ENCODE results near the gene ERGIC3. TPM values are rescaled to one million over a fixed set of nuclear protein-coding genes. Genes with fewer than 3 reads are reported as not detected.

Gene ERGIC3
- total and polyA plus RNA-seq, 8 donors, result 197 to 390 (median 365) TPM

GRCh38 chr20:35560541-35560940 lies 18.7 kb downstream of the ERGIC3 start:
- ATAC-seq (no peak), DNase-seq (no peak)
- peaks cover 0 to 40% of the 10 kb centered on the region in 2 donors for H3K36me3 ChIP-seq
- no peaks in the 10 kb centered on the region for H3K4me1 ChIP-seq
- intact Hi-C loops (cut with DNase I), result no loop called here
- H3K27me3 ChIP-seq, result no peaks in the 10 kb centered on the region
- no peak for TF ChIP-seq CTCF (IDR thresholded peaks at IDR 0.05)
- H3K4me3 ChIP-seq, result no peak overlapping the region
- no peak overlapping the region for H3K27ac ChIP-seq
- no peaks in the 10 kb centered on the region for H3K9me3 ChIP-seq

- no peak overlapping the region for H3K4me3 ChIP-seq
- H3K9me3 ChIP-seq, result no peaks in the 10 kb centered on the region
- ATAC-seq (peak; percentile 95), DNase-seq (peak in 1 of 4 donors; percentile 75)
- intact Hi-C loops (cut with DNase I), result no loop called here
- no peak for TF ChIP-seq CTCF (IDR thresholded peaks at IDR 0.05)
- no peaks in the 10 kb centered on the region for H3K4me1 ChIP-seq
- peaks cover 0 to 33% of the 10 kb centered on the region in 2 donors for H3K36me3 ChIP-seq
- no peaks in the 10 kb centered on the region for H3K27me3 ChIP-seq
- H3K27ac ChIP-seq, result no peak overlapping the region
These were observed 19.4 kb downstream of the ERGIC3 start for GRCh38 chr20:35561268-35561667.

GRCh38 chr20:35561671-35562070 lies 19.8 kb downstream of the ERGIC3 start:
- DNase-seq, result peak in 1 of 4 donors; percentile 45
- Histone ChIP-seq H3K27me3 (no peaks in the 10 kb centered on the region), H3K36me3 (peaks cover 0 to 29% of the 10 kb centered on the region in 2 donors), H3K4me1 (no peaks in the 10 kb centered on the region), H3K4me3 (no peak overlapping the region), H3K27ac (no peak overlapping the region), H3K9me3 (no peaks in the 10 kb centered on the region)
- ATAC-seq, result no peak
- TF ChIP-seq CTCF (IDR thresholded peaks at IDR 0.05), result no peak
- intact Hi-C loops (cut with DNase I), result no loop called here

GRCh38 chr20:35562541-35563110 lies 20.7 kb downstream of the ERGIC3 start:
- DNase-seq (peak in 1 of 4 donors; percentile 59), ATAC-seq (no peak)
- Histone ChIP-seq H3K4me1 (no peaks in the 10 kb centered on the region), H3K4me3 (no peak overlapping the region), H3K27ac (no peak overlapping the region), H3K36me3 (peaks cover 0 to 20% of the 10 kb centered on the region in 2 donors), H3K27me3 (no peaks in the 10 kb centered on the region), H3K9me3 (no peaks in the 10 kb centered on the region)
- no peak for TF ChIP-seq CTCF (IDR thresholded peaks at IDR 0.05)
- intact Hi-C loops (cut with DNase I), result no loop called here

DNA sequence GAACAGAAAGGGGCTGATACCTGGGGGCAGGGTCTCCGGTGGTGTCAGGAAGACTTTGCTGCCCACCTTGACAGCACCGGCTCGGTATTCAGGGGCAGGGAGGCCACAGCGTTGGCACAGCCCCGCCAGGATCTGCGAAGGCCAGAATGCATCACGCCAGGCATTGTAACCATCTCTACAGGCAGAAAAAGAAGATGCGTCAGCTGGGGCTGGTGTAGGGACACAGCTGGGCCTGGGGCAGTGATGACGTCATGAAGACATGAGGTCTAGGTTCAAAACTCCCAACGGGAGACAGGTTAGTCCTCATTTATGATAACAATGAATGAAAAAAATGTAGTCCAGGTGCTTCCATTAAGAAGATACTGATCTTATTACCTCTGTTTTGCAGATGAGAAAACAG lies 22.0 kb downstream of the ERGIC3 start:
- ATAC-seq (no peak), DNase-seq (peak in 1 of 4 donors; percentile 37)
- Histone ChIP-seq H3K36me3 (peaks cover 0 to 8% of the 10 kb centered on the region in 2 donors), H3K4me3 (no peak overlapping the region), H3K9me3 (no peaks in the 10 kb centered on the region), H3K27me3 (no peaks in the 10 kb centered on the region), H3K4me1 (no peaks in the 10 kb centered on the region), H3K27ac (no peak overlapping the region)
- TF ChIP-seq CTCF (IDR thresholded peaks at IDR 0.05), result no peak
- intact Hi-C loops (cut with DNase I), result no loop called here

All from left lung (tissue), 10 donors.